ACC112 (cell line): Measurements from ENCODE around the gene PSMD1.
"Not testable (repeated sequence)": the region's sequence is repeated elsewhere in the genome, so short reads cannot be mapped to it uniquely, and the experiment has no call there.

Source experiments
- H2AFZ ChIP-seq: fragments of 200-600 bp; sonication (generic); one replicate; pipeline ENCODE4 v1.6.0; 2017; ENCODE audit warnings: antibody characterized with exemption, low read length; ENCODE audit not compliant: unreplicated experiment
- H3K27ac ChIP-seq: fragments of 200-600 bp; sonication (generic); 2 replicates; pipeline ENCODE4 v1.5.1; 2014; ENCODE audit warnings: low read depth, mild to moderate bottlenecking, antibody characterized with exemption, low read length, moderate library complexity
- H3K27me3 ChIP-seq: fragments of 200-600 bp; sonication (generic); 2 replicates; pipeline ENCODE4 v1.6.1; 2014; ENCODE audit warnings: mild to moderate bottlenecking, antibody characterized with exemption, low read length, moderate library complexity, mixed read lengths; ENCODE audit not compliant: insufficient read depth
- H3K36me3 ChIP-seq: fragments of 200-600 bp; sonication (generic); 2 replicates; pipeline ENCODE4 v1.6.1; 2016; ENCODE audit warnings: mild to moderate bottlenecking, antibody characterized with exemption, low read length, moderate library complexity, mixed read lengths; ENCODE audit not compliant: insufficient read depth
- H3K4me1 ChIP-seq: fragments of 200-600 bp; sonication (generic); one replicate; pipeline ENCODE4 v1.6.1; 2016; ENCODE audit warnings: low read length, mixed read lengths; ENCODE audit not compliant: insufficient read depth, unreplicated experiment, control insufficient read depth
- H3K4me3 ChIP-seq: fragments of 200-600 bp; sonication (generic); 2 replicates; pipeline ENCODE4 v1.5.1; 2014; ENCODE audit warnings: mild to moderate bottlenecking, low read depth, low read length
- H3K79me2 ChIP-seq: fragments of 200-600 bp; sonication (generic); one replicate; pipeline ENCODE4 v1.6.0; 2016; ENCODE audit warnings: low read length; ENCODE audit not compliant: control insufficient read depth, unreplicated experiment, insufficient read depth

PSMD1 gene

DNA sequence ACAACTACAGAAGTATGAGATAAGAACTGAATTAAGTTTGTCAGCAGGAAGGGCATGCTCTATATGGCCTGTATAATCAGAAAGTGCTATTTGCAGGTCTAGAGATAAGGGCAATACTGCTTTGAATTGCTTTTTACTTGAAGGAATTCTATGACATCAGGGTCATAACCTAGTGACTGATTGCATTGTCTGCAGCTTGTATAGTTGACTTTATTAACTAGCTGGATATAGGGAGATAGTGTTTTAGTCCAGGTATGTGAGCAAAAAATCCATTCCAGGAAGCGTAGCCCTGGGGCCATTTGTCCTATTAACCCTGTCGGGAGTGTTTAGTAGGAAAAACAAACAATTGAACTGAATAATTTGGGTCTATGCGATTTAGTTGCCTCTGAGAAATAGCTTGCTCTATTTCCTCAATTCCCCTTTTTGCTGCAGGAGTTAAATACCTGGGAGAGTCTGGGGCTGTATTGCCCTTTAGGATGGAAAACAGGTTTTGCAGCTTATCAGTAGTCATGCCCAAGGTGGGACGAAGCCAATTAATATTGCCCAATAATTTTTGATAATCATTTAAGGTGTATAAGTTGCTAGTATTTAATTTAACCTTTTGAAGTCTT is 38.2 kb downstream of the PSMD1 start:
- Histone ChIP-seq H3K4me3 (no peak overlapping the region), H2AFZ (no peak overlapping the region), H3K79me2 (no peaks in the 10 kb centered on the region), H3K27ac (no peak overlapping the region), H3K36me3 (peaks cover 31% of the 10 kb centered on the region), H3K27me3 (no peaks in the 10 kb centered on the region), H3K4me1 (no peaks in the 10 kb centered on the region)

DNA sequence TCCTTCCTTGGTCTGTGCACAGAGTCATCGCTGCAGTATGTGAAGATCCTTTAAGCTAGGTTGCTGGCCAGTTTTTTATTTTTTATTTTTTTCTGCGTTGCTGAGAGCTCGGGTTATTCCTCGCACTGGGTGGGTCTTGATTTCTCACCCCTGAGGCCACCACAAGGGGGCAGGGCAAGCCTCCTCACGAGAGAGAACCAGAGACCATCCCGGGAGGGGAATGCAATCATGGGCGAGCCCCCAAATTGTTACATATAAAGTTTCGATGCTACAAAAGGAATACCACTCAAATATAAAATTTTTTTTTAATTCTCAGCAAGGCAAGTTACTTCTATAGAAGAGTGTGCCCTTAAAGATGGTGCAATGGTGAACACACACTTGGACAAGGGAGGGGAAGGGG is 43.3 kb downstream of the PSMD1 start:
- no peaks in the 10 kb centered on the region for H3K27me3 ChIP-seq
- peaks cover 4% of the 10 kb centered on the region for H3K79me2 ChIP-seq
- H3K27ac ChIP-seq: no peak overlapping the region
- H3K4me3 ChIP-seq: no peak overlapping the region
- H3K36me3 ChIP-seq: peaks cover 22% of the 10 kb centered on the region
- H2AFZ ChIP-seq: no peak overlapping the region
- H3K4me1 ChIP-seq: peaks cover 16% of the 10 kb centered on the region

DNA sequence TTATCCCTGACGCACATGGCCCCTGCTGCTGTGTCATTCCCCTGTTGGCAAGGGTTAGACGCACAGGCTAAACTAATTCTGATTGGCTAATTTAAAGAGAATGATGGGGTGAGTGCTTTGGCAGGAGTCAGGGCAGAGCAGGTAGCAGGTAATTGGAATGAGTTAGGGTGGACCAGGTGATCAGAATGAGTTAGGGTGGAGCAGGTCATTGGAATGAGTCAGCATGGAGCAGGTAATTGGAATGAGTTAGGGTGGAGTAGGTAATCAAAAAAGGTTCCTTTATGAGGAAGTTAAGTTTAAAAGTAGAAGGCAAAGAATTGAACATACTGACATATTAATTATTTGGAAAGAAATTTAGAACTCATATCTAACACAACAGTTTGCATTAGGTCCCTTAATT is 43.7 kb downstream of the PSMD1 start:
- not testable (repeated sequence) for H3K27me3 ChIP-seq, H3K4me3 ChIP-seq, H2AFZ ChIP-seq, H3K79me2 ChIP-seq, H3K27ac ChIP-seq
- peaks cover 18% of the 10 kb centered on the region for H3K36me3 ChIP-seq
- peaks cover 16% of the 10 kb centered on the region for H3K4me1 ChIP-seq

DNA sequence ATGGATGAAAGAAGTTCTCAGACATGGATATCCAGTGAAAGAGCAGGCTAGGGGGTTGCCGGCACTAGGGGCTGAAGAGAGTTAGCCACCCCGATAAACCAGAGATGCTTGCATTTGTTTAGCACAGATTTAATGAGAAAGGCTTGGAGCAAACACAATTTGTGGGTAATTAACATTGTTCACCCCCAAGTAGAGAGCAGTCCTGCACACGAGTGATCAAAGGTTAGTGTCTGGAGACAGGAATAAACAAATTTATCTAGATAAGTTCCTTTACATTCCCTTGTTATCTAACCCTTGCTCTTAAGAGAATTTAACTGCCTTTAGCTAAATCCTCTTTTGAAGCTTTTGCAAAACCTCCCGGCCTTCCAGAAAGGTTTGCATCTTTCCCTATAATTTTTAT is 44.3 kb downstream of the PSMD1 start:
- peaks cover 16% of the 10 kb centered on the region for H3K4me1 ChIP-seq
- no peak overlapping the region for H3K4me3 ChIP-seq
- no peak overlapping the region for H3K27ac ChIP-seq
- H2AFZ ChIP-seq: no peak overlapping the region
- peaks cover 13% of the 10 kb centered on the region for H3K36me3 ChIP-seq
- H3K79me2 ChIP-seq: peaks cover 12% of the 10 kb centered on the region
- H3K27me3 ChIP-seq: no peaks in the 10 kb centered on the region

DNA sequence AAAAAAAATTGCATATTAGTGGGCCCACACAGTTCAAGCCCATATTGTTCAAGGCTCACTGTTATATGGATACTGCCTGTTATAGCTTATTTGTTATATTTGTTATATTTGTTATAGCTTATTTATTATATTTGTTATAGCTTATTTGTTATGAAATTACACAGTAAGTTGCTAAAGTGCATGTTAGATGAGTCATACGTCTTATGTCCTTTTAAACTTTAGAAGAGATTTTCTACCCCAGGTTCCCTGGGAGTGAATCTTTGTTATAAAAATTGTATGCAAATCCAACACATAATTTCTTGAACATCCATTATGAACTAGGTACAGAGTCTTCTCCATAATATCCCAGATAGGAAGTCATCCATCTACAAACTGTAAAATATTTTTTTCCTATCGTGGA is 46.1 kb downstream of the PSMD1 start:
- H3K27ac ChIP-seq: peak overlapping the region; percentile 34; the same call in 1 of the 2 replicates
- peaks cover 9% of the 10 kb centered on the region; the same call in 1 of the 2 replicates for H3K36me3 ChIP-seq
- H3K27me3 ChIP-seq: no peaks in the 10 kb centered on the region
- peaks cover 12% of the 10 kb centered on the region for H3K79me2 ChIP-seq
- no peak overlapping the region for H3K4me3 ChIP-seq
- peaks cover 16% of the 10 kb centered on the region for H3K4me1 ChIP-seq
- H2AFZ ChIP-seq: no peak overlapping the region

DNA sequence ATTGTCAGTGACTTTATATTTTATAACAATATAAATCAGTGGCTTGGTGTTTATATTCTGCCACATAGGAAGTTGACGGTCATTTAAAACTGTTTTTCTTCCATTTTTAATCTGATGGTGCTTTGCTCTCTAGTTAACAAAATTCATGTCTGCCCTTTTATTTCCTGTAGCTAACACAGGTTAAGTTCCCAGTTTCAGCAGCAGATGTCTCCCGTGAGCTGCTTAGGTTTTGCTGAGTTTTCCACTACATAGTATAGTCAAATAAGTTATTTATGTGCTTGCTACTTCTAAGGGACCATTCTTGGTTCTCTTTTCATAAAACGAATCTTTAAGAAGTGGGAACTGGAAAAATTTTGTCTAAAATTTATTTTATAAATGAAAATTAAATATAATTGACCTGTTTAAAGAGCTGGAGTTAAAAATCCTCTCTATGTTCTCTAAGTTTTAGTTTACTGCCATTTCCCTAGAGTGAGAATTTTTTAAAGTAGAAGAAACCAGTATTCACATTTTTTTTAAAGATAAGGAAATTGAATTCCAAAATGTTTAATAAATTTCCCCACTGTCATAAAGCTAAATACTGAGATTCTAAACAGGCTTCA is 47.5 kb downstream of the PSMD1 start:
- Histone ChIP-seq H3K36me3 (peaks cover 7% of the 10 kb centered on the region), H3K4me3 (no peak overlapping the region), H3K27ac (peak overlapping the region; percentile 34), H2AFZ (no peak overlapping the region), H3K27me3 (no peaks in the 10 kb centered on the region), H3K4me1 (peaks cover 16% of the 10 kb centered on the region), H3K79me2 (peaks cover 12% of the 10 kb centered on the region)

DNA sequence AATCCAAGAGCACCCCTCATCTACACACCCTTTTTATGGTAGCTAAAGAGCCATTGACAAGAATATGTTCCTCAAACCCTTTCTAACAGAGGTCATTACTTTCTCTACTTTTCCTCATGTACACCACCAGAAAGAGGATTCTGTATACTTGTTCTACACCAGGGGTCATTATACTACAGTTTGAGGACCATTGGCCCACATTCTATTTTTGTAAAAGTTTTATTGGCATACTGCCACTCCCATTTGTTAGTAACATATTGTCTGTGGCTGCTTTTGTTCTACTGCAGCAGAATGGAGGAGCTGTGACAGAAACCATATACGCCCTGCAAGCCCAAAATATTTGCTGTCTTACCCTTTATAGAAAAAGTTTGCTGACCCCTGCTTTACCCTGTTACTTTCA is 53.9 kb downstream of the PSMD1 start:
- no peaks in the 10 kb centered on the region for H3K27me3 ChIP-seq
- H3K36me3 ChIP-seq: peaks cover 3% of the 10 kb centered on the region; the same call in 1 of the 2 replicates

DNA sequence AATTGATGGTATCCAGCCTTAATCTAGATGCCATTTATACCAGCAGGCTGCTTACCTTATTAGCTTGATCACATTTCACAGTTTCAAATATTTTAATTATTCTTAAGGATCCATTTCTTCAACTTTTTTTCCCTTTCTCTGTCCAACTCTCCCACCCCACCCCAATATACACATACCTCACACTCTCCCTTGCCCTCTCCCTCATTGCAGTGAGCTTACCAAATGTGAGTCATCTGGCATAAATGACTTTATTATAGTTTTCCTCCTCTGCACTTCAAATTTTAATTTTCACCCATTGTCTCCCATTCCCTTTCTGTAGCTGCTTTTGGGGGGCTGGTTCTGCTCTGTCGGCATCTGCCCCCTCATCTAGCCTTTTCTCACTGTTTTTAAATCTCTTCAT is 55.3 kb downstream of the PSMD1 start:
- no peaks in the 10 kb centered on the region for H3K27me3 ChIP-seq
- H2AFZ ChIP-seq: no peak overlapping the region
- no peak overlapping the region for H3K27ac ChIP-seq
- H3K79me2 ChIP-seq: peaks cover 7% of the 10 kb centered on the region
- H3K4me3 ChIP-seq: no peak overlapping the region
- H3K4me1 ChIP-seq: peaks cover 25% of the 10 kb centered on the region
- peaks cover 3% of the 10 kb centered on the region; the same call in 1 of the 2 replicates for H3K36me3 ChIP-seq

More for the DNA sequence above, 53.9 kb downstream of the PSMD1 start:
- Histone ChIP-seq H3K4me3 (no peak overlapping the region), H3K79me2 (peaks cover 6% of the 10 kb centered on the region), H3K27ac (no peak overlapping the region), H2AFZ (no peak overlapping the region), H3K4me1 (peaks cover 25% of the 10 kb centered on the region)

DNA sequence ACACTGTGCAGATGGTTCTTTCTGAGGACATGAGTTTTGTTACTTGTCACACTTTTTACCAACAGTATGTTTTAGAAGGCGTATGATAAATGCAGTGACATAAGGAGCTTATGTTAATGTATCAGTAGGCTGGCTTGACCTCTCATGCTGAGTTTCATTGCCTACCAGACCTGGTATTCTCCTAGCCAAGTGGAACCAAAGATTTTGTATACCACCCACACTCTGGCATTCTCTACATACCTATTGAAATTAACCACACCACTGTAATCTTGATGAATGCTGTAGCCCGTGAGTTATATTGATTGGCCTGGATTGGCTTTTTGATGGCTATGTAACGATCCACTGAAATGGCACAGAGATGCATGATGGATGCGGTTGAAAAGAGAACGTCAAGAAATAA is 56.8 kb downstream of the PSMD1 start:
- peaks cover 7% of the 10 kb centered on the region for H3K79me2 ChIP-seq
- H3K4me3 ChIP-seq: no peak overlapping the region
- no peaks in the 10 kb centered on the region; the same call in 1 of the 2 replicates for H3K36me3 ChIP-seq
- H3K4me1 ChIP-seq: peaks cover 25% of the 10 kb centered on the region
- no peak overlapping the region for H3K27ac ChIP-seq
- no peaks in the 10 kb centered on the region for H3K27me3 ChIP-seq
- no peak overlapping the region for H2AFZ ChIP-seq

DNA sequence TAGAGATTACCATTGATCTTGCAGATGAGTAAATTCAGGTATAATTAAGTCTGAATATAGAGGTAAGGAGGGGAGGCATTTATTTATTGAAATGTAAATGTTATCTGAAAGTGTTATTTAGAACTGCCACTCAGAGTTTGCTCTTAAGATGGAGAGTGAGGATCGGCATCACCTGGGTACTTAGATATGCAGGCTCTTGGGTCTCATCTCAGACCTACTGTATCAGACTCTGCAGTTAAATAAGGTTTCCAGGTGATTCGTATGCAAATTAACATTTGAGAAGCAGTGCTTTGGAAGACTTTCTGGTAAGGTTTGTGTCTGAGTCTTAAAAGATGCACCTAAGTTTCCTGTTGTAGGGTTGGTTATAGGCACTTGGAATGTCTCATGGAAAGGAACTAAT is 59.0 kb downstream of the PSMD1 start:
- Histone ChIP-seq H3K27ac (no peak overlapping the region), H2AFZ (no peak overlapping the region), H3K27me3 (no peaks in the 10 kb centered on the region), H3K79me2 (peaks cover 12% of the 10 kb centered on the region), H3K36me3 (no peaks in the 10 kb centered on the region), H3K4me1 (peaks cover 19% of the 10 kb centered on the region), H3K4me3 (no peak overlapping the region)

DNA sequence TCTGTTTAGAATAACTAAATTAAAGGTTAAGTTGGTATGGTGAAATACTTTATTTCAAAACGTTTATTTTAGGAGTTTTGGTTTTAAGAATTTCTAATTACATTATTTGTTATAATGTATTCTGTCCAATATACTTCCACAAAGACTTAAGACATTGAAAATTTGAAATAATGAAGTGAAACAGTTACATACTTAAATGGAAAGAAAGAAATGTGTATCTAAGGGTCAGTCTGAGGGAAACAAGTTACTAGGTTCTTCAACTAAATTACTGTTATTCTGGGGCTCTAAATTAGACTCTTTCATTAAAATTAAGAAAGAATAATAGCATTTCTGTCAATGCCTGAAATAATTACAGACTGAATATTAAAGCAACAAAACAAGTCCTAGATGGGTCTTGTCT is 60.5 kb downstream of the PSMD1 start:
- peaks cover 12% of the 10 kb centered on the region for H3K79me2 ChIP-seq
- peaks cover 4% of the 10 kb centered on the region for H3K4me1 ChIP-seq
- H3K27me3 ChIP-seq: no peaks in the 10 kb centered on the region
- no peaks in the 10 kb centered on the region for H3K36me3 ChIP-seq
- no peak overlapping the region for H2AFZ ChIP-seq
- H3K4me3 ChIP-seq: no peak overlapping the region
- no peak overlapping the region for H3K27ac ChIP-seq
